ENCODE data around the gene PPP2R2C. TPM values are rescaled to one million over a fixed set of nuclear protein-coding genes. Genes with fewer than 3 reads are reported as not detected.

PPP2R2C gene
- polyA plus RNA-seq, 1 donor (not counting 4 experiments of a cell fraction or from before 2014, with no cell fraction given): 12.3 TPM

- Histone ChIP-seq H3K9me1 (ENCODE audit: control insufficient read depth, extremely low read depth, insufficient read depth, low read length) (no peaks in the 10 kb centered on the region), H3K9me3 (ENCODE audit: control insufficient read depth, low read depth, low read length) (no peaks in the 10 kb centered on the region), H3K4me3 (ENCODE audit: control insufficient read depth in 2 of 3, extremely low read depth in 1 of 3, insufficient read depth in 2 of 3, low read depth in 1 of 3, low read length in 3 of 3) (no peak overlapping the region), H3K36me3 (ENCODE audit: control insufficient read depth in 2 of 2, extremely low read depth in 1 of 2, insufficient read depth in 2 of 2, low read length in 2 of 2) (no peaks in the 10 kb centered on the region), H3K79me2 (ENCODE audit: control insufficient read depth, insufficient read depth, low read length) (no peaks in the 10 kb centered on the region), H2AFZ (ENCODE audit: control insufficient read depth, low read length) (no peak overlapping the region), H4K20me1 (ENCODE audit: control insufficient read depth, extremely low read depth, insufficient read depth, low read length) (no peaks in the 10 kb centered on the region), H3K27me3 (ENCODE audit: control insufficient read depth, extremely low read depth, insufficient read depth, low read length) (no peaks in the 10 kb centered on the region), H3K4me1 (ENCODE audit: control insufficient read depth, extremely low read depth, insufficient read depth, low read length) (no peaks in the 10 kb centered on the region), H3K9ac (ENCODE audit: control insufficient read depth, extremely low read depth, insufficient read depth, low read length) (no peak overlapping the region), H3K27ac (ENCODE audit: control insufficient read depth, insufficient read depth, low read length) (no peak overlapping the region), H3K4me2 (ENCODE audit: control insufficient read depth, extremely low read depth, insufficient read depth, low read depth, low read length) (no peak overlapping the region)
- TF ChIP-seq EZH2 (IDR thresholded peaks at IDR 0.05; ENCODE audit: low read length) (no peak), CTCF (optimal IDR thresholded peaks at IDR 0.05 in 1 of 3, IDR thresholded peaks at IDR 0.05 in 1 of 3, conservative IDR thresholded peaks at IDR 0.05 in 1 of 3; ENCODE audit: extremely low read depth in 1 of 3, insufficient read depth in 2 of 3, low read length in 3 of 3) (no peak)
- FAIRE-seq (no peak), DNase-seq (ENCODE audit: low read depth, low spot score) (no peak)
- dilution Hi-C loops (cut with MboI; ENCODE audit: extremely low pct_ligation_motif_present, low sequenced_read_pairs): no loop called here
Measured at GRCh38 chr4:6456450-6456849, 16.0 kb downstream of the PPP2R2C start.

GRCh38 chr4:6454112-6454910 lies 18.1 kb downstream of the PPP2R2C start:
- no peak for FAIRE-seq
- Histone ChIP-seq H4K20me1 (ENCODE audit: control insufficient read depth, extremely low read depth, insufficient read depth, low read length) (no peaks in the 10 kb centered on the region), H3K4me2 (ENCODE audit: control insufficient read depth, extremely low read depth, insufficient read depth, low read depth, low read length) (no peak overlapping the region), H3K4me1 (ENCODE audit: control insufficient read depth, extremely low read depth, insufficient read depth, low read length) (peaks cover 9% of the 10 kb centered on the region), H3K36me3 (ENCODE audit: control insufficient read depth in 2 of 2, extremely low read depth in 1 of 2, insufficient read depth in 2 of 2, low read length in 2 of 2) (no peaks in the 10 kb centered on the region), H3K4me3 (ENCODE audit: control insufficient read depth in 2 of 3, extremely low read depth in 1 of 3, insufficient read depth in 2 of 3, low read depth in 1 of 3, low read length in 3 of 3) (no peak overlapping the region), H3K27me3 (ENCODE audit: control insufficient read depth, extremely low read depth, insufficient read depth, low read length) (no peaks in the 10 kb centered on the region), H3K27ac (ENCODE audit: control insufficient read depth, insufficient read depth, low read length) (no peak overlapping the region), H3K9me3 (ENCODE audit: control insufficient read depth, low read depth, low read length) (no peaks in the 10 kb centered on the region), H2AFZ (ENCODE audit: control insufficient read depth, low read length) (no peak overlapping the region), H3K79me2 (ENCODE audit: control insufficient read depth, insufficient read depth, low read length) (no peaks in the 10 kb centered on the region), H3K9me1 (ENCODE audit: control insufficient read depth, extremely low read depth, insufficient read depth, low read length) (no peaks in the 10 kb centered on the region), H3K9ac (ENCODE audit: control insufficient read depth, extremely low read depth, insufficient read depth, low read length) (no peak overlapping the region)
- dilution Hi-C loops (cut with MboI; ENCODE audit: extremely low pct_ligation_motif_present, low sequenced_read_pairs): no loop called here
- TF ChIP-seq CTCF (optimal IDR thresholded peaks at IDR 0.05 in 1 of 3, IDR thresholded peaks at IDR 0.05 in 1 of 3, conservative IDR thresholded peaks at IDR 0.05 in 1 of 3; ENCODE audit: extremely low read depth in 1 of 3, insufficient read depth in 2 of 3, low read length in 3 of 3) (no peak), EZH2 (IDR thresholded peaks at IDR 0.05; ENCODE audit: low read length) (no peak)
- no peak for DNase-seq (ENCODE audit: low read depth, low spot score)
